Measurements from ENCODE around the gene RSPH10B.
"Not testable (repeated sequence)": the region's sequence is repeated elsewhere in the genome, so short reads cannot be mapped to it uniquely, and the experiment has no call there.

GRCh38 chr7:5931905-5932644 lies 38.4 kb downstream of the RSPH10B start:
- not testable (repeated sequence) for TF ChIP-seq CTCF (conservative IDR thresholded peaks at IDR 0.05; ENCODE audit: low read depth, low read length); EZH2 (IDR thresholded peaks at IDR 0.05; ENCODE audit: low read length, unreplicated experiment); EZH2phosphoT487 (IDR thresholded peaks at IDR 0.05; ENCODE audit: borderline replicate concordance, low read length)

Data from PC-3 (cell line).